Uterus (tissue), 2 donors: ENCODE measurements around the gene TLE4.

Experiments used
- CTCF ChIP-seq, 4 experiments: fragments of 200-600 bp in 2 of 4; fragments of 450-650 bp in 2 of 4; sonication (generic) in 2 of 4; IDR thresholded peaks; one replicate each; pipeline ENCODE4 v1.5.1; 2016 to 2019; ENCODE audit warnings: antibody characterized with exemption in 4 of 4, mild to moderate bottlenecking in 2 of 4, moderate library complexity in 1 of 4
- POLR2A ChIP-seq, 2 donors: fragments of 450-650 bp; IDR thresholded peaks; one replicate each; pipeline ENCODE4 v1.6.1; 2016; ENCODE audit warnings: antibody characterized with exemption in 2 of 2, mild to moderate bottlenecking in 1 of 2, moderate library complexity in 1 of 2

- TF ChIP-seq CTCF (IDR thresholded peaks at IDR 0.05) (no peak), POLR2A (IDR thresholded peaks at IDR 0.05) (no peak)
Measured at GRCh38 chr9:79672236-79672635, 100.5 kb downstream of the TLE4 start.
